GM12873 (cell line): ENCODE results near the gene PRKCD.

ENCODE experiments used
- TF ChIP-seq, protein P1 (sequence below): IDR thresholded peaks from 2 replicates; pipeline ENCODE4 v1.5.1; 2012; ENCODE audit warnings: low read depth, mild to moderate bottlenecking, moderate library complexity, low read length, control low read depth; ENCODE audit not compliant: insufficient read depth; ENCODE audit errors: missing control alignments

PRKCD gene

DNA sequence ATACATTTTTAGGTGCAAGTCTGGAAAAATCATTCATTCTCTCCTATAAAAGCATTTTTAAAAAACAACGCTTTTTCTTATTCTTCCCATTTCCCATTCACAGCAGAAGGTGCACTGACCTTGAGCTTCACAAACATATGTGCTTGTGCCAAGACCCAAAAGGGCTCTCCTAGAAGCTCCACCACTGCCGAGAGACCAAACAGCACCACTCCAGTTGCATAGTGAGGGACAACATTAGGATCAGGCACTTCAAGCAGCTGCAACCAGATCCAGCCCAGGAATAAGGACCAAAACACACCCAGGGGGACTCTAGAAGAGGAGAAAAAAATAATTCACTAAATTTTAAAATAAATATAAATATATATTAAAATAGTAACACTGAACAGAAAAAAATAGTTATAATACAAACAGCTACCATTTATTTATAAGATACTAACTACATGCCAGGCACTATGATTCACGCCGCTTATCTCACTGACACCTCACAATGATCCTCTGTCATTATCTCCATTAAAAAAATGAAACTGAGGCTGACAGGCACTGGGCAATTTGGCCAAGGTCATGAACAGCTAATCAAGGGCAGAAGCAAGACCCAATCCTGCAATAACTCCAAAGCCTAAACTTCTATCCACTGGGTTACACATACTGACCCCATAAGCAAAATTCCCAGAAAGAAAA is 38.6 kb upstream of the PRKCD start:
- TF ChIP-seq, protein P1, sequence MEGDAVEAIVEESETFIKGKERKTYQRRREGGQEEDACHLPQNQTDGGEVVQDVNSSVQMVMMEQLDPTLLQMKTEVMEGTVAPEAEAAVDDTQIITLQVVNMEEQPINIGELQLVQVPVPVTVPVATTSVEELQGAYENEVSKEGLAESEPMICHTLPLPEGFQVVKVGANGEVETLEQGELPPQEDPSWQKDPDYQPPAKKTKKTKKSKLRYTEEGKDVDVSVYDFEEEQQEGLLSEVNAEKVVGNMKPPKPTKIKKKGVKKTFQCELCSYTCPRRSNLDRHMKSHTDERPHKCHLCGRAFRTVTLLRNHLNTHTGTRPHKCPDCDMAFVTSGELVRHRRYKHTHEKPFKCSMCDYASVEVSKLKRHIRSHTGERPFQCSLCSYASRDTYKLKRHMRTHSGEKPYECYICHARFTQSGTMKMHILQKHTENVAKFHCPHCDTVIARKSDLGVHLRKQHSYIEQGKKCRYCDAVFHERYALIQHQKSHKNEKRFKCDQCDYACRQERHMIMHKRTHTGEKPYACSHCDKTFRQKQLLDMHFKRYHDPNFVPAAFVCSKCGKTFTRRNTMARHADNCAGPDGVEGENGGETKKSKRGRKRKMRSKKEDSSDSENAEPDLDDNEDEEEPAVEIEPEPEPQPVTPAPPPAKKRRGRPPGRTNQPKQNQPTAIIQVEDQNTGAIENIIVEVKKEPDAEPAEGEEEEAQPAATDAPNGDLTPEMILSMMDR: no peak

DNA sequence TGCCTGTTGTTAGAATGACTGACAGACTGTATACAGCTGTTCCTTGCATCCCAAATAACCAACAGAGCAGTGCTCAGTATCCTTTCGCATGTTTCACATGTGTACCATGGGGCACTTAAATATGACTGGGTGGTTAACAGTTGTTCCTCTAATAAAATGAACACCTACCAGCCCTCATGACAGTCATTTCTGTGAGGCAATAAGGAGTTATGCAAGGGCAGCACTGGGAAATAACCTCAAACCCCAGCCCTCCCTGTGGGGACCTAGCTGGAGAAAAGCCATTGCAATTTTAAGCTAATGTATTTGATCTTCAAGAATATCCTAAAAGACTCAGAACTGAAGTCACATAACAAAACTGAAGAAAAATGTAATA is 38.1 kb upstream of the PRKCD start:
- TF ChIP-seq, protein P1: no peak

- TF ChIP-seq, protein P1: no peak
These were observed 37.5 kb upstream of the PRKCD start for GRCh38 chr3:53123510-53123909.

DNA sequence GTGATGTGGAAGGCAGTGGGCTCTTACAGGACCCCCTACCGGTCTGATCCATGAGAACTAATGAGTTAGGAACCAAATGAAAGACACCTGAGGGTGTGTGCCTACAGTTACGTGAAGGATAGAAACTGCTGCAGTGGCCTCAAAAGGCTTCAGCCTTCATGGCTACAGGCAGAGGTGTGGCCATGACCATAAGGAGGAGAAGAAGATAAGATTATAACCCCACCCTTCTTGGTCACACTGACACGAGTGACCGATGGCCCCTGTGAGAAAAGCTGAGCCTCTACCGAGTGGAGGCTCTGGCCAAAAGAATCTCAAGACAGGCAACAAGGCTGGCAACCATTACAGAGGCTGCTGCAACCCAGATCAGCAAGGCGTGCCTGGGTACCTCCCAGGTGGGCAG is 37.1 kb upstream of the PRKCD start:
- TF ChIP-seq, protein P1: no peak

DNA sequence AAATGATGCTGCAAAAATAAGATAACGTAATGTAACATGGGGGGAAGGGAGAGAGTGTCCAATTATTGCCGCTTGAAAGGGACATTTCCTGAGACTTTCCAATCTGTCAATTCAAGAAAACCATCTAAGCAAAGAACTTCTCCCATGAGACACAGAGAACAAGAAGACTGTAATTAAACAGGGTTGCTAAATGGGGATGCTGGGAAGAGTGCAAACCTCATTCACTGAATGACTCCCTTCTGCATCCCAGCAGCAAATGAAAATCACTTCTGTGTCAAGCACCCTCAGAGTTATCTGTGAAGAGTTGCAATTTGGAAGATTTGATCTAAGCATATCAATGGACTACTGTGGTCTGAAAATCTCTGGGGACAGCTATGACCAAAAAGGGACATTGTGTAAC is 34.4 kb upstream of the PRKCD start:
- TF ChIP-seq, protein P1: no peak

- TF ChIP-seq, protein P1: no peak
These were observed 31.7 kb upstream of the PRKCD start for GRCh38 chr3:53129344-53129743.

- TF ChIP-seq, protein P1: no peak
These were observed 30.6 kb upstream of the PRKCD start, which contains the start of gene RFT1 for GRCh38 chr3:53130179-53131061. RFT1 (minus strand) TSS chr3:53130435; CDS start chr3:53130400, 35 bp downstream.
